GM12872 (cell line): Measurements from ENCODE around the gene LAMP5.

Experiments
- TF ChIP-seq, protein P1 (sequence below): IDR thresholded peaks from 3 replicates; pipeline ENCODE4 v1.5.1; 2011; ENCODE audit warnings: low read depth, mild to moderate bottlenecking, low read length, moderate library complexity; ENCODE audit not compliant: insufficient read depth

The LAMP5 gene

DNA sequence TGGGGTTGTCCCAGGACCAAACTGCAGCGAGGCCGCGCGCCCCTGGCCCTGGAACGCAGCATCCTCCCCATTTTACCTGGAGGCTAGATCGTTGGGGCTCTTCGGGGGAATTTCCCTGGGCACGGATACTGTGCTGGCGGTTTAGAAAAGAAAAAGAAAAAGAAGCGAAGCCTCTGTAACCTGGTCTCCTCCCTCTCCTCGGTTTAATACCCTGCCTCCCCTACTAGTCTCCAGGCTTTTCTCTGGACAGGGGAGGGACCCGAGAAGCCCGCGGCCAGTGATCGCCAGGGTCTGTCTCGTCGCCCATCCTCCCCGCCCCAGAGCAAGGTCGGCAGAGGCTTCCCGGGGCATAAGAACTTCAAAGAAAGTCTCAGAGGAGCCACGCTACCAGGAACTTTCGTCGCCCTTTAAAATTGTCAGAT lies 6.1 kb upstream of the LAMP5 start:
- TF ChIP-seq, protein P1, sequence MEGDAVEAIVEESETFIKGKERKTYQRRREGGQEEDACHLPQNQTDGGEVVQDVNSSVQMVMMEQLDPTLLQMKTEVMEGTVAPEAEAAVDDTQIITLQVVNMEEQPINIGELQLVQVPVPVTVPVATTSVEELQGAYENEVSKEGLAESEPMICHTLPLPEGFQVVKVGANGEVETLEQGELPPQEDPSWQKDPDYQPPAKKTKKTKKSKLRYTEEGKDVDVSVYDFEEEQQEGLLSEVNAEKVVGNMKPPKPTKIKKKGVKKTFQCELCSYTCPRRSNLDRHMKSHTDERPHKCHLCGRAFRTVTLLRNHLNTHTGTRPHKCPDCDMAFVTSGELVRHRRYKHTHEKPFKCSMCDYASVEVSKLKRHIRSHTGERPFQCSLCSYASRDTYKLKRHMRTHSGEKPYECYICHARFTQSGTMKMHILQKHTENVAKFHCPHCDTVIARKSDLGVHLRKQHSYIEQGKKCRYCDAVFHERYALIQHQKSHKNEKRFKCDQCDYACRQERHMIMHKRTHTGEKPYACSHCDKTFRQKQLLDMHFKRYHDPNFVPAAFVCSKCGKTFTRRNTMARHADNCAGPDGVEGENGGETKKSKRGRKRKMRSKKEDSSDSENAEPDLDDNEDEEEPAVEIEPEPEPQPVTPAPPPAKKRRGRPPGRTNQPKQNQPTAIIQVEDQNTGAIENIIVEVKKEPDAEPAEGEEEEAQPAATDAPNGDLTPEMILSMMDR: no peak

DNA sequence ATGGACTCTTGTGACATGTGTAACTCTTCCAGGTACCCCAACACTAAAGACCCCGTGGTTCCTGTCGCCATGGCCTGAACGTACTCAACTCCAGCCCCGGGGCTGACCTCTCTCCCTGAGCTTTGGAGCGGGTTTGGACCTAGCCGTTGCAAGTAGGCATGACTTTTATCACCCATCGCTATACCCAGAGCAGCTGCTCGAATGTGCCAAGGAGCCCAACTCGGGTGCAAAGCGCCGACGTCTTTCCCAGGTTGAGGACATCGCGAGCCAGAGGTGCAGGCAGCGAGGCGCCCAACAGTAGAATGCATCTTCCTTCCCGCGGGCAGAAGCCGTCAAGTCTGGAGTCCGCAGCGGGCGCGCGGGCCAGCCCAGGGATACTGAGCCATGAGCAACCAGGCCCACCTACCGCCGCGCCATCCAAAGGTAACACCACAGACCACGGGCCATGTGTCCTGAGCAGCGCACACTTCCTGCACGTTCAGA lies 5.7 kb upstream of the LAMP5 start:
- TF ChIP-seq, protein P1: no peak

DNA sequence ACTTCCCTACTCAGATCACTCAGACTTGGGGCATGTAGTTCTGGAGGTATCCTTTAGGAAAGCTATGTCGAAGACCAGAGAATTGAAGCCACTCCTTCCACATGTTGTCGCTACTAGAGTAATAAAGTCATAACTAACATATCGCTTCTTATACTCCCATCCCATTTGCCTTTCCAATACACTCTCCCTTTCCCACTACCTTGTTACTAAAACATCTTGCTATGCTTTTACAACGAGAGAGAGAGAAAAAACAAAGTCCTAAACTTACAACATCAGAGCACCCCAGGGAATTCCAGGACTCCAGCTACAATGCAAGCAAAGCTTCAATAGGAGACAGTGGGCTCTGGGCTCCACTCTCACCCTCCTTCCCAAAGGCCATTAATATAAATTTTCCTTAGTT lies 5.1 kb upstream of the LAMP5 start:
- TF ChIP-seq, protein P1: no peak

DNA sequence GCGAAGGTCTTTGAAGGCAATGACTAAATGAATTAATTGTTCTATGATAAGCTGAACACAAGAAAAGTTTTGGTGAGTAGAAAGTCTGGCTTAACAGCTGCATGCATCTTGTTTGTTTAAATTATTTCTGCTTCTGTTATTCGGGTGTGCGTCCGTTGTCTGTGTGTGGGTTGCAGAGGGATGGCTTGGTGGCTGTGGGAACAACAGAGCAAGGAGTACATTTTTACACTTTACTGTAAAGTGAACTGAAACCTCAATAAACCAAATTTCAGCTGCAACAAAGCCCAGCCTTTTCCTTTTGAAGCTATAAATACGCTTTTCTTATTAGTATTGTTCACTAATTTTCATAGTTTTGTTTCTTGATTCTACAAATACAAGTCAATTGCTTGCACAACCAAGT lies 3.5 kb upstream of the LAMP5 start:
- TF ChIP-seq, protein P1: no peak

- TF ChIP-seq, protein P1: no peak
These were observed 324 bp upstream of the LAMP5 start for GRCh38 chr20:9514072-9514460.

GRCh38 chr20:9515214-9515585 lies 810 bp downstream of the LAMP5 start:
- TF ChIP-seq, protein P1: no peak

DNA sequence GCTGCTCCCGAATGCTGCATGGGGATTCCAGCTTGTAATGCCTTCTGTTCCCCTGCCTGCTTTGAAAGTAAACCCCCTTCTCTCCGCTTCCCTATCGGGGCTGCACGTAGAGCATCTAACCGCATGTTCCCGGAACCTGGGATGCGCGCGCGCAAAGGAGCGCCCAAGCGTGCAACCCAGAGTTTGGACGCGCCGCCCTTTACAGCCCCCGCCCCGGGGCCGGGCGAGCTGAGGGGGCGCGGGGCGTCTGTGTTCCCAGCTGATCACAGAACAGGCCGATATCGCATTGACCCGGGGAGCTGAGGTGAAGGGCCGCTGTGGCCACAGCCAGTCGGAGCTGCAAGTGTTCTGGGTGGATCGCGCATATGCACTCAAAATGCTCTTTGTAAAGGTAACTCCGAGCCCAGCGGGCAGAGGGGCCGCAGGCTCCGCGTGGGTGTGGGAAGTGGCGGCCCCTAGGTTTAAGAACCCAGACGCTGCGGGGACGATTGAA lies 1.4 kb downstream of the LAMP5 start:
- TF ChIP-seq, protein P1: no peak
